Measurements from ENCODE around the gene RPRD1A.
"Not testable (repeated sequence)": the region's sequence is repeated elsewhere in the genome, so short reads cannot be mapped to it uniquely, and the experiment has no call there.

Gene RPRD1A

GRCh38 chr18:36077764-36078163 is 10.4 kb upstream of the RPRD1A start:
- not testable (repeated sequence) for DNase-seq

GRCh38 chr18:36075862-36076587 is 8.7 kb upstream of the RPRD1A start:
- DNase-seq = no peak

GRCh38 chr18:36074435-36074834 is 7.1 kb upstream of the RPRD1A start:
- DNase-seq = no peak

GRCh38 chr18:36073676-36074075 is 6.3 kb upstream of the RPRD1A start:
- DNase-seq = no peak

GRCh38 chr18:36072406-36072805 is 5.0 kb upstream of the RPRD1A start:
- DNase-seq = not testable (repeated sequence)

GRCh38 chr18:36066686-36067054 is 689 bp downstream of the RPRD1A start:
- DNase-seq = no peak

GRCh38 chr18:36066001-36066400 is 1.4 kb downstream of the RPRD1A start:
- DNase-seq = no peak

- not testable (repeated sequence) for DNase-seq
Measured at GRCh38 chr18:36064809-36065079, 2.6 kb downstream of the RPRD1A start.

GRCh38 chr18:36064027-36064808 is 3.1 kb downstream of the RPRD1A start:
- no peak for DNase-seq

GRCh38 chr18:36058674-36059073 is 8.7 kb downstream of the RPRD1A start:
- no peak for DNase-seq

GRCh38 chr18:36051760-36052159 is 15.6 kb downstream of the RPRD1A start:
- no peak for DNase-seq

- no peak for DNase-seq
Measured at GRCh38 chr18:36050479-36050878, 16.9 kb downstream of the RPRD1A start.

- no peak for DNase-seq
Measured at GRCh38 chr18:36047521-36047920, 19.8 kb downstream of the RPRD1A start.

- DNase-seq = no peak
Measured at GRCh38 chr18:36046898-36047297, 20.5 kb downstream of the RPRD1A start.

GRCh38 chr18:36045241-36045991 is 21.9 kb downstream of the RPRD1A start:
- DNase-seq = no peak

GRCh38 chr18:36043153-36043552 is 24.2 kb downstream of the RPRD1A start:
- DNase-seq = no peak

GRCh38 chr18:36041146-36041545 is 26.2 kb downstream of the RPRD1A start:
- no peak for DNase-seq

GRCh38 chr18:36038102-36038663 is 29.2 kb downstream of the RPRD1A start:
- DNase-seq = no peak

GRCh38 chr18:36035253-36035652 is 32.1 kb downstream of the RPRD1A start:
- no peak for DNase-seq

GRCh38 chr18:36034299-36034895 is 33.0 kb downstream of the RPRD1A start:
- DNase-seq = no peak

- no peak for DNase-seq
Measured at GRCh38 chr18:36031903-36032302, 35.5 kb downstream of the RPRD1A start.

GRCh38 chr18:36031407-36031806 is 36.0 kb downstream of the RPRD1A start:
- no peak for DNase-seq

- DNase-seq = no peak
Measured at GRCh38 chr18:36028859-36029258, 38.5 kb downstream of the RPRD1A start.

Measured in left hindlimb (tissue), 1 donor.